PC-3 (cell line): Measurements from ENCODE around the gene TANC1.

Experiments
- EZH2 ChIP-seq: fragments of 300-600 bp; sonication (generic); IDR thresholded peaks from one replicate; pipeline ENCODE4 v1.6.1; 2017; ENCODE audit warnings: antibody characterized with exemption, mild to moderate bottlenecking, low read length; ENCODE audit not compliant: unreplicated experiment
- TF ChIP-seq, protein P1 (sequence below): fragments of 300-600 bp; sonication (generic); conservative IDR thresholded peaks from 2 replicates; pipeline ENCODE4 v1.5.1; 2017; ENCODE audit warnings: antibody characterized with exemption, low read depth, mild to moderate bottlenecking, low read length

DNA sequence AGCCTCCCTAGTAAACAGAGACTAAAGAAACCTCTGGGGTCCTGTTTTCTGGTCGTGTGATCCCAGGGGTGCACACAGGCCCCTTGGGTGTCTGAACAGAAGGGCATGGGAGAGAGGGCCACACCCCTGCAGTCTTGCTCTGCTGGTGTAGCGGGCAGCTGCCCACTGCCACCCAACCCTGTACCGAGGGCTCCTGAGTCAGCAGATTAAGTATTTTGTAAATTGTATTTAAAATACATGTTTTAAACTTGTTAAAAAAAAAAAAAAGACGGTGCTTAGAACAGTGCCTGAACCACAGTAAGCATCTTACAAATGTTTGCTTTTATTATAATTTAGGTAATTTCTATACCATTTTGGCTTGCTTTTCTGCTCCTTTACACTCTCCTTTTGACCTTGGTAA lies 113.7 kb downstream of the TANC1 start:
- TF ChIP-seq, protein P1, sequence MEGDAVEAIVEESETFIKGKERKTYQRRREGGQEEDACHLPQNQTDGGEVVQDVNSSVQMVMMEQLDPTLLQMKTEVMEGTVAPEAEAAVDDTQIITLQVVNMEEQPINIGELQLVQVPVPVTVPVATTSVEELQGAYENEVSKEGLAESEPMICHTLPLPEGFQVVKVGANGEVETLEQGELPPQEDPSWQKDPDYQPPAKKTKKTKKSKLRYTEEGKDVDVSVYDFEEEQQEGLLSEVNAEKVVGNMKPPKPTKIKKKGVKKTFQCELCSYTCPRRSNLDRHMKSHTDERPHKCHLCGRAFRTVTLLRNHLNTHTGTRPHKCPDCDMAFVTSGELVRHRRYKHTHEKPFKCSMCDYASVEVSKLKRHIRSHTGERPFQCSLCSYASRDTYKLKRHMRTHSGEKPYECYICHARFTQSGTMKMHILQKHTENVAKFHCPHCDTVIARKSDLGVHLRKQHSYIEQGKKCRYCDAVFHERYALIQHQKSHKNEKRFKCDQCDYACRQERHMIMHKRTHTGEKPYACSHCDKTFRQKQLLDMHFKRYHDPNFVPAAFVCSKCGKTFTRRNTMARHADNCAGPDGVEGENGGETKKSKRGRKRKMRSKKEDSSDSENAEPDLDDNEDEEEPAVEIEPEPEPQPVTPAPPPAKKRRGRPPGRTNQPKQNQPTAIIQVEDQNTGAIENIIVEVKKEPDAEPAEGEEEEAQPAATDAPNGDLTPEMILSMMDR, result no peak
- no peak for TF ChIP-seq EZH2
